Measurements from ENCODE around the gene TTN.

DNA sequence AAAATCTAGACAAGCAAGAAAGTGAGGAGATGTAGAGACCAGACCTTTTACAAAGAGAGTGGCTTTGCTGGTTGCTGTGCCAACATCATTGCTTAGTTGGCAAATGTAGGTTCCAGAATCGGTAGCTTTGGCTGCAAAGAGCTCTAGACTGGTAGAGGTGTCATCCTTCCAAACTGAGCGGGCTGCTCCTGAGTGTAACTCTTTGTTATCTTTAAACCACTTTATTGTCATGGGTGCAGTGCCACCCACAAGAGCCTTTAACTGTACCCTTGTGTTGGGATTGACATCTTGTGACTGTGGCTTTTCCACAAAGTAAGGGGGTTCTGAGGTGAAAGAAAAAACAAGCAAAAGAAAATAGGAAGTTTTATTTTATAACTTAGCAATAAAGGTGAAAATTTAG is 77.2 kb downstream of the TTN start:
- TF ChIP-seq, protein P1, sequence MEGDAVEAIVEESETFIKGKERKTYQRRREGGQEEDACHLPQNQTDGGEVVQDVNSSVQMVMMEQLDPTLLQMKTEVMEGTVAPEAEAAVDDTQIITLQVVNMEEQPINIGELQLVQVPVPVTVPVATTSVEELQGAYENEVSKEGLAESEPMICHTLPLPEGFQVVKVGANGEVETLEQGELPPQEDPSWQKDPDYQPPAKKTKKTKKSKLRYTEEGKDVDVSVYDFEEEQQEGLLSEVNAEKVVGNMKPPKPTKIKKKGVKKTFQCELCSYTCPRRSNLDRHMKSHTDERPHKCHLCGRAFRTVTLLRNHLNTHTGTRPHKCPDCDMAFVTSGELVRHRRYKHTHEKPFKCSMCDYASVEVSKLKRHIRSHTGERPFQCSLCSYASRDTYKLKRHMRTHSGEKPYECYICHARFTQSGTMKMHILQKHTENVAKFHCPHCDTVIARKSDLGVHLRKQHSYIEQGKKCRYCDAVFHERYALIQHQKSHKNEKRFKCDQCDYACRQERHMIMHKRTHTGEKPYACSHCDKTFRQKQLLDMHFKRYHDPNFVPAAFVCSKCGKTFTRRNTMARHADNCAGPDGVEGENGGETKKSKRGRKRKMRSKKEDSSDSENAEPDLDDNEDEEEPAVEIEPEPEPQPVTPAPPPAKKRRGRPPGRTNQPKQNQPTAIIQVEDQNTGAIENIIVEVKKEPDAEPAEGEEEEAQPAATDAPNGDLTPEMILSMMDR (IDR thresholded peaks at IDR 0.05): no peak
- TF ChIP-seq POLR2A (IDR thresholded peaks at IDR 0.05): no peak
